Activated T-helper 2 cell treated with anti-CD3 and anti-CD28 coated beads, Interferon-gamma antibody, Interleukin-2, Interleukin-4, amounts not matched to agents 10 μg/mL and 5 μg/mL and 100 μg/mL, durations not matched to agents 14 hours and 24 hours and 36 hours (primary cell): Measurements from ENCODE around the gene TCF12. TPM values are rescaled to one million over a fixed set of nuclear protein-coding genes. Genes with fewer than 3 reads are reported as not detected.

Source experiments
- DNase-seq: peaks from one replicate; pipeline ENCODE4 v3.0.0; 2021; ENCODE audit warnings: low spot score
- H3K27ac Mint-ChIP-seq: one replicate; pipeline ENCODE4 v1.8.0; 2021; ENCODE audit warnings: mixed read lengths
- H3K27me3 Mint-ChIP-seq: one replicate; pipeline ENCODE4 v1.8.0; 2021; ENCODE audit warnings: low read depth, mixed read lengths
- H3K36me3 Mint-ChIP-seq: one replicate; pipeline ENCODE4 v1.8.0; 2021; ENCODE audit warnings: low read depth, mixed read lengths
- H3K4me1 Mint-ChIP-seq: one replicate; pipeline ENCODE4 v1.8.0; 2021; ENCODE audit warnings: low read depth, mixed read lengths
- H3K4me3 Mint-ChIP-seq: one replicate; pipeline ENCODE4 v1.8.0; 2021; ENCODE audit warnings: low read depth, mild to moderate bottlenecking, moderate library complexity, mixed read lengths
- H3K9me3 Mint-ChIP-seq: one replicate; pipeline ENCODE4 v1.8.0; 2021; ENCODE audit warnings: mixed read lengths
- intact Hi-C: fragments of 100-400 bp; cut with micrococcal nuclease; formaldehyde crosslinking; loops from one replicate; pipeline ENCODE4 v1.15.1; 2023
- total RNA-seq: library from RNA; stranded (reverse); gene quantifications from 2 replicates; pipeline ENCODE4 v1.2.3, GENCODE V29; 2022

The TCF12 gene
- total RNA-seq, 1 donor from 2014 or later, result 70.7 TPM

DNA sequence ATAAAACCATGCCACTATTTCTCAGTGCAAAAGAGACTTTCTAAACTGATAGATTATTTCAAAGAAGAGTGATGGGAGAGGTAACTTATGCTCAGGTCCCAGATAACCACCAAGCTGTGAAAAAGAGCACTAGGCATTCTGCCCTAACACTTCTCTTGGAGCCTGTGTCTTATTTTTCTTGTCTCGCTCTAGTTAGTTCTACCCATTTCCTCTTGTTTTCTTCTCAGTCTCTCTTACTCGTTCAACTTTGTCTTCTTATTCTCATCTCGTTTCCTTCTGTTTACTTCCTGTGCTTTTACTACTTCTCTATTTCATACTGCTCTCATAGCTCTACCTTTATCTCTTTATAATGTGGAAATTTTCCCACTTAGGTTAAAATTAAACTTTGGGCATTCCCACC, 366.1 kb downstream of the TCF12 start:
- no peak for DNase-seq
- no peaks in the 10 kb centered on the region for H3K27me3 Mint-ChIP-seq
- H3K4me1 Mint-ChIP-seq, result peaks cover 11% of the 10 kb centered on the region
- intact Hi-C loops, result no loop called here
- no peak overlapping the region for H3K4me3 Mint-ChIP-seq
- H3K36me3 Mint-ChIP-seq, result peaks cover 50% of the 10 kb centered on the region
- H3K9me3 Mint-ChIP-seq, result no peaks in the 10 kb centered on the region
- H3K27ac Mint-ChIP-seq, result peak overlapping the region; percentile 56

DNA sequence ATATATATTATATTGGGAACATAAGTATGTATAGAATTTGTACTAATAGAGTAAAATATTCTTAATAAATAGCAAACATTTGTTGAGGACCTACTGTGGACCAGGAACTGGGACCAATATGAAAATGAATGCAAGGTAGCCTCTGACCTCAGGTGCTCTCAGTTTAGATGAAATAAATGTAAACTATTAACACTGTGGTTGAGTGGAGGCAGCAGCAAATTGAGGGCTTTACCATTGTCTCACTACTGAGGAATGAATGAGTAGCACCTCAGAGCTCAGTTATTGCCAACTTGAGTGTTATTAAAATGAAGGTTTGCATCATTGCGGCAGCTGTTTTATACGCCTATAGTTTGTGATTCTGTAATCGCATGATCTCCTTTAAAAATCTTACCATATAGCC, 366.9 kb downstream of the TCF12 start:
- no peak overlapping the region for H3K4me3 Mint-ChIP-seq

DNA sequence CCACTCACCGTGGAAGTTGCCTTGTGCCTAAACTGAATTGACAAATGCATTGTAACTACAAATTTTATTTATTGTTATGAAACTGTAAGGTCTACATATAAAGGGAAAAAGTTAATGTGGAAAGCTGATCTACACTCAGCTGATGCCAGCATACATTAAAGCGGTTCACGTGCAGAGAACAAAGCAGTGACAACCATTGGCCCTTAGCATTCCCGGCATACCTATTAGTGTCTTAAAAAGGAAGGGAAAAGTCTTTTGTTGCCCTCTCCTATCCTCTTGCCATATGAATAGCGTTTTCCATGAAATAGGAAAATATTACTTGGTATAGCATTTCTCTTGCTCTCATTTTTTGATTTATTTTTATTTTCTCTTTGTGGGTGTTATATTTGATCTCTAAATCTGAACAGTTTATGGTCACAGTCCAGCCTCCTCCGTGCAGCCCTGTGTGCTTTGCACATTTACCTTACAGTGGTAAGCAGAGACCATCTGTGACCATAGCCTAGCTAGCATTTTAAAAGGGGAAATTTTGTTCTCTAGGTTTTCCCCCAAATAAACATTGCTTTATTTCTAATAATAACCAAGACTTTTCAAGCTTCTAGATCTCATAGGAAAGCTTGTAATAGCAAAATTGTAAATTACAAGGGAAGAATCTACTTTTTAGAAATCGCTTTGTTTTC, 368.1 kb downstream of the TCF12 start:
- DNase-seq, result no peak
- Mint-ChIP-seq H3K4me1 (peaks cover 11% of the 10 kb centered on the region), H3K4me3 (no peak overlapping the region), H3K9me3 (no peaks in the 10 kb centered on the region), H3K27ac (no peak overlapping the region), H3K27me3 (no peaks in the 10 kb centered on the region), H3K36me3 (peaks cover 59% of the 10 kb centered on the region)
- intact Hi-C loops, result no loop called here

More for the DNA sequence above, 366.9 kb downstream of the TCF12 start:
- Mint-ChIP-seq H3K27ac (no peak overlapping the region), H3K36me3 (peaks cover 56% of the 10 kb centered on the region), H3K27me3 (no peaks in the 10 kb centered on the region), H3K9me3 (no peaks in the 10 kb centered on the region), H3K4me1 (peaks cover 11% of the 10 kb centered on the region)
- intact Hi-C loops, result no loop called here
- no peak for DNase-seq

DNA sequence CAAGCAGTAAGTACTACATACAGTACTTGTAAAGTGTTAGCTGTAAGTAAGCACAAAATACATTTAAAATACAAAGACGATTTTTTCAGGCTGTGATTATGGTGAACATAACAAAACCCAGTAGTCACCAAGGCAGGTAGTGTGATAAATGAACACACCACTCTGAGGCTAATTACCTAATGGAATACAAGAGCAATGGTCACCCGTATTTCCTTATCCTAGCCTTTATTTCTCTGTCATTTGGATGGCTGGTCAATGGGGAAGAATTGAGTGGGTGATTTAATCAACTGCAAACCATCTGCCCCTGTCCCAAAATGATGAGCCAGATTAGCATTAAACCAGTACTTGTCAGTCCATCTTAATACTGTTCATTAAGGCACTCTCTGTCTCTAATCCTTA, 368.7 kb downstream of the TCF12 start:
- Mint-ChIP-seq H3K27me3 (no peaks in the 10 kb centered on the region), H3K27ac (no peak overlapping the region), H3K36me3 (peaks cover 61% of the 10 kb centered on the region), H3K4me3 (no peak overlapping the region), H3K9me3 (no peaks in the 10 kb centered on the region), H3K4me1 (peaks cover 11% of the 10 kb centered on the region)
- no peak for DNase-seq
- intact Hi-C loops, result no loop called here

DNA sequence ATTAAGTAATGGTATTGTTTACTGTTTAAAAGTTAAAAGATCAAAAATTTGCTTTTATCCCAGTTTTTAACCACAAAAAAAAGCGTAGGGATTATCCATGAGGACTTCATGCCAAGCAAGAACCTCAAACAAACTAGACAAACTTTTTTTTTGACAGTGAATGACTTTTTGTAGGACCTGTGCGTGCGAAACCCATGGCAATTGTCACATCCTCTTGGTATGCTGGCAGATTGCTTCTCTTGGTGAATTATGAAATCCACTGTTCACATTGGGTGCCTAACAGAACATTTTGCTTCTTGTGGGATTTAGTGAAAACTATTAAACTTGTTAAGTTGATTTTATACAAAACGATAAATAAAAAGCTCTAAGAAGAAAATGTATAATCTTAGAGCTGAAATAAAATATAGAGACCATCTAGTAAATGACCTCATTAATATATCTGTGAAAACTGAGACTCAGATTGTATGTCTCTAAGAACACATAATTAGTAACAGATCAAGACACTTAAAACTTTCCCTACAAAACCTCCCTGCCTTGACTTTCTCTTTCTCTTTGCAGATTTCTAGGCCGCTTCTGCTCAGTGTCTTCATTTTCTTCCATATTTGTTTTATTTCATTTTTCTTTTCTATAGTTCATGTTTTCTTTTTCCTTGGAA, 370.6 kb downstream of the TCF12 start:
- Mint-ChIP-seq H3K27ac (no peak overlapping the region), H3K4me3 (no peak overlapping the region), H3K36me3 (peaks cover 51% of the 10 kb centered on the region), H3K27me3 (no peaks in the 10 kb centered on the region), H3K4me1 (peaks cover 6% of the 10 kb centered on the region), H3K9me3 (no peaks in the 10 kb centered on the region)
- DNase-seq, result no peak
- intact Hi-C loops, result no loop called here

DNA sequence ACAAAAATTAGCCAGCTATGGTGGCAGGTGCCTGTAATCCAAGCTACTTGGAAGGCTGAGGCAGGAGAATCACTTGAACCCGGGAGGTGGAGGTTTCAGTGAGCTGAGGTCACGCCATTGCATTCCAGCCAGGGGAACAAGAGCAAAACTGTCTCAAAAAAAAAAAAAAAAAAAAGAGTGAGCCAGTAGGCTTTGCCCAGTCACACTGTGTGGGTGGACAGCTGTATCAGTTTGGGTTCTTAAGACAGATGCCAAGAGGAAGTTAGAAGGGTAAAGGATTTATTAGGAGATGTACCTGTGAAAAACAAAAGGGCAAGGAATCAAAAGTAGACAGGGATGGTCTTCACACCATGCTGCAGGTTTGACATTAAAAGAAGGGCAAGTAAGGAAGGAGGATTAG, 371.7 kb downstream of the TCF12 start:
- DNase-seq, result no peak
- H3K4me1 Mint-ChIP-seq, result no peaks in the 10 kb centered on the region
- no peaks in the 10 kb centered on the region for H3K9me3 Mint-ChIP-seq
- H3K27me3 Mint-ChIP-seq, result no peaks in the 10 kb centered on the region
- H3K27ac Mint-ChIP-seq, result no peak overlapping the region
- intact Hi-C loops, result no loop called here
- no peak overlapping the region for H3K4me3 Mint-ChIP-seq
- H3K36me3 Mint-ChIP-seq, result peaks cover 45% of the 10 kb centered on the region

DNA sequence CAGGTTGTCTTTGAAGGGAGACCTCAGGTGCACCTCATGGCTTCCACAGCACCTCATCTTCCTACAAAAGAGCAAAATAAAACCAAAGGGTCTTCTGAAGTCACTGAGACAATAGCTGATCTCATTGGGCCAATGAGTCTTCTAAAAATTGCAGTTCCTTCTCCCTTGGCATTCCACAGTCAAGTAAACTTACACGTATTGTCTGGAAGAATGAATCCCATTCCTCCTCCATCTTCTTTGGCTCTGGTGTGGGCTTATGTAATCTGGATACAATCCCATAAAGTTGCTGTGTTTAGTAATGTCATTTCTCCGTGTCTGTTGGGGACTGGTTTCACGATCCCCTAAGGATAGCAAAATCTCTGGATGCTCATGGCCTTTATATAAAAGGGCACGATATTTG, 372.4 kb downstream of the TCF12 start:
- no peak for DNase-seq
- Mint-ChIP-seq H3K27me3 (no peaks in the 10 kb centered on the region), H3K9me3 (no peaks in the 10 kb centered on the region), H3K36me3 (peaks cover 44% of the 10 kb centered on the region), H3K27ac (no peak overlapping the region), H3K4me3 (no peak overlapping the region), H3K4me1 (no peaks in the 10 kb centered on the region)
- intact Hi-C loops, result no loop called here

DNA sequence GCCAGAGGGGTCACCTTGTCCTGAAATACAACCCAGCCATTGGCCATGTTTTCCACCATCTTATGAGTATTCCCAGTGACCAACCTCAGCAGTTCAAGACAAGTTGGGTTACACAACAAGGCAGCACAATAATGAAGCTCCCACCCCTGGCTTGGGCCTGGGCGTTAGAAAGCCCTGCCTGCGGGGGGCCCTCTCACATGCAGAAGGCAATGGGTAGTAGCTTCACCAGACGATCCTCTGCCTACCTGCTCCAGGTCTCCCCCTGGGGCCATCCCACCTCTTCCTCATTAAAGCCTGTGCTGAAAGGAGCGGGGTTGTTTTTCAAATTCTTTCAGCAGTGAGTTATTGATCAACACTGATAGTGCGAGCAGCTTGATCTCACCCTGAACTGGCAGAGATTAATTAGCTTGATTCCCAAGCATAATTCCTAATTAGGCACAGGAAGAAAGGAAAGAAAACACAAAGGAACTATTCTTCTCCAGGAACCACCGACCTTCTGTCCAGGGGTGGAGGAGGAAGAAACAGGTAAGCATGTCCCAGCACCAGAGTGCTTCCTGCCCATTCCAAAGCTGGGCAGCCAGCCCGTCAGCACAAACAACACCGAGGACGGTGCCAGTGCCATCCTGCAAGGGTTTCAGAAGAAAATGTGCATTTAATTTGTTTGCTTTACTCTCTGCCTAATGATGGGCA, 378.2 kb downstream of the TCF12 start:
- H3K4me3 Mint-ChIP-seq, result no peak overlapping the region
- no peak overlapping the region for H3K27ac Mint-ChIP-seq
- peaks cover 2% of the 10 kb centered on the region for H3K4me1 Mint-ChIP-seq
- no peaks in the 10 kb centered on the region for H3K27me3 Mint-ChIP-seq
- intact Hi-C loops, result no loop called here
- DNase-seq, result no peak
- peaks cover 5% of the 10 kb centered on the region for H3K36me3 Mint-ChIP-seq
- H3K9me3 Mint-ChIP-seq, result no peaks in the 10 kb centered on the region

DNA sequence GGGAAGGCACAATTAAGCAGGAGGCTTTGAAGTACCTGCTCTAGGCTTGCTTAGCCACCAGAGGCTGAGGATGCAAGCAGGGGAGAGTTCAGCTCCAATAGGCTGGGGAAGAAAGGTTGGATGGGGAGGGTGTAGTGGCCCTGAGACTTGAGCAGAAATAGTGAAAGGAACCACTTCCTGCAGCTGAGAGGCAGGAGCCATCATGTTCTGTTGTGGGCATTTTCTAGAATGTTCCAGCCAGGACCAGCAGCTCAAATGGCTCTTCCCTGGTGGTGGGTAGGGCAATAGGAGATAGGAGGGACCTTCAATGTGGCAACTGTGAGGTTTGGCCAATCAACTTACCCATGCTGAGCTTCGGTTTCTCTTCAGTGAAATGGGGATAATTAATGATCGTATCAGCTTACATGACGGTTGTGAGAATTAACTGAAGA, 378.7 kb downstream of the TCF12 start:
- Mint-ChIP-seq H3K36me3 (no peaks in the 10 kb centered on the region), H3K27ac (no peak overlapping the region), H3K9me3 (no peaks in the 10 kb centered on the region), H3K4me3 (no peak overlapping the region), H3K4me1 (peaks cover 2% of the 10 kb centered on the region), H3K27me3 (no peaks in the 10 kb centered on the region)
- intact Hi-C loops, result no loop called here
- no peak for DNase-seq

DNA sequence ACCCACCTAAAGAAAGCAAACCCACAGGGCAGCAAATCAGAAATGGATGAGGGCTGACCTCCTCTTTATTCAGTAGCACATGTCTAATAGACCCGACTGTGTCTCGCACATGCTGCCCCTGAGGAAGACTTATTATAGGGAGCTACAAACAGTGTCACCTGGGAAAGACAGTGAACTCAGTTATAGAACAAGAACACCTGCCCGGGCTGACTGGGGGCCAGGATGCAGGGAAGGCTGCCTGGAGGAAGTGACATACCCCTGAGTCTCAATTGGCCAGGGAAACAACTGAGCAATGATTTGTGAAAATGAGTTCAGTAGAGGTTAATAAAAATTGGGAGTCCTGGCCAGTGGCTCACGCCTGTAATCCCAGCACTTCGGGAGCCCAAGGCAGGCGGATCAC, 379.2 kb downstream of the TCF12 start:
- no peak overlapping the region for H3K4me3 Mint-ChIP-seq
- intact Hi-C loops, result no loop called here
- no peak overlapping the region for H3K27ac Mint-ChIP-seq
- H3K36me3 Mint-ChIP-seq, result no peaks in the 10 kb centered on the region
- no peaks in the 10 kb centered on the region for H3K9me3 Mint-ChIP-seq
- peaks cover 2% of the 10 kb centered on the region for H3K4me1 Mint-ChIP-seq
- no peaks in the 10 kb centered on the region for H3K27me3 Mint-ChIP-seq
- DNase-seq, result no peak

DNA sequence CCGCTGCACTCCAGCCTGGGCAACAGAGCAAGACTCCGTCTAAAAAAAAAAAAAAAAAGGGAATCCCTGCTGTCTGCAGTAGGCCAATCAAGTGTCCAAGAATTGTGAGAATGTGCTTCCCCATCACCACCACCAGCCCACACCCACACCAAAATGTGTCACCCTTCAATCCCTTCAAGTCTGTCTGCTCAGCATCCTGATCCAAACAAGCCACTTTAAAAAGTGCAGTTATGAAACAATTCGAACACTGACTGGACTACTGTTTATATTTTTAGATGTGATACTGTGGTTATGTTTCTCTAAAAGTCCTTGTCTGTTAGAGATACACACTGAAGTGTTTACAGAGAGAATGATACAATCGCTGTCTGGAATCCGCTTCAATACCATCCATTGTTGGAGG, 379.8 kb downstream of the TCF12 start:
- intact Hi-C loops, result no loop called here
- Mint-ChIP-seq H3K4me1 (peaks cover 2% of the 10 kb centered on the region), H3K4me3 (no peak overlapping the region), H3K9me3 (no peaks in the 10 kb centered on the region), H3K27ac (no peak overlapping the region), H3K27me3 (no peaks in the 10 kb centered on the region), H3K36me3 (no peaks in the 10 kb centered on the region)
- DNase-seq, result no peak

DNA sequence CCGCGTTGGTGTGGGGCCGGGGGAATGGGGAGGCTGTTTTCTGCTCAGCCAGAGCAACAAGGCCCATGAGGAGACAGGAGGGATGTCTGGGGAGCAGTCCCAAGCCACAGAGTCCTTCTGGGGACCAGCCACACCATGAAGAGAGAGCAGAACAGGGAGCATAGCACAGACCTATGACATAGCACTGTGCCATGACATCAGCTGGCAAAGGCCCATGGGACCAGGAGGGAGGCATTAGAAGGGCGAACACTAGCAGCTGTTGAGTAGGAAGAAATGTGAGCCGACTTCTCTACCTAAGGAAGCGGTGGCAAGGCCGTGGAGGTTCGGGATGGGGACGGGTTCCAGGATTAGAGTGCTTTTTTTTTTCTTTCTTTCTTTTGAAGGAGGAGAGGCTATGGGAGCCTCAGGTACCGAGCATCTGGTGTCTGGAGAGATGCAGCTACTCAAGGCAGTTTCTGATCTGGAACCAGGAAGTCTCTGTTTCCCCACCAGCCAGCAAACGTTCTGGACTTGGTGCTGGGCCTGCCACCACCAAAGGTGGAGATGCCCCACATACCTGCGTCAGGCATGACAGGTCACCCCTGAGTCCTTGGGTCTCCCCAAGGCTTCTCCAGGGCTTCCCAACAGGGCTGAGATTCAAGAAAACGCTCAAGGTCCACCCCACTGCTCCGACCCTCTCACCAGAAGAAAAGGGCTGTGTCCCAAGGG, 380.6 kb downstream of the TCF12 start:
- Mint-ChIP-seq H3K9me3 (no peaks in the 10 kb centered on the region), H3K4me3 (no peak overlapping the region), H3K27ac (no peak overlapping the region), H3K4me1 (peaks cover 2% of the 10 kb centered on the region), H3K27me3 (no peaks in the 10 kb centered on the region), H3K36me3 (no peaks in the 10 kb centered on the region)
- no peak for DNase-seq
- intact Hi-C loops, result no loop called here

DNA sequence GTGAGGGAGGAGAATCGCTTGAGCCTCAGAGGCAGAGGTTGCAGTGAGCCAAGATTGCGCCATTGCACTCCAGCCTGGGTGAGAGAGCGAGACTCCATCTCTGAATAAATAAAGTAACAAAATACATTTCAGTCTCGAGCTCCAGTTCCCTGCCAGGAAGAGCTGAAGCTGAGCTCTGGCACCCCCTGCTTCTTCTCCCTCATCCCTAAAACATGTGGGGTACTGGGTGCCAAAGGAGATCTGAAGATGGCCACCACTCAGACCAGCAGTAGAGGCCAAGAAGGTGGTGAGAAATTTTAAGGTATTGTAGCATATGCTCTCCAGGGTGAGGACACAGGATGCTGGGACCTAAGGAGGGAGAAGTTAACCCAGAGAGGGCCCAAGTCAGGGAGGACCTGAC, 382.9 kb downstream of the TCF12 start:
- Mint-ChIP-seq H3K27me3 (peaks cover 6% of the 10 kb centered on the region), H3K4me3 (no peak overlapping the region), H3K9me3 (no peaks in the 10 kb centered on the region), H3K36me3 (no peaks in the 10 kb centered on the region), H3K27ac (no peak overlapping the region), H3K4me1 (peaks cover 2% of the 10 kb centered on the region)
- intact Hi-C loops, result loop anchor here (10.0 kb wide), 1 partner anchor 387 kb away; the partner anchor contains the start of gene TCF12
- DNase-seq, result no peak
